Thyroid gland (tissue), 4 donors: ENCODE data around the gene TP63. TPM values are rescaled to one million over a fixed set of nuclear protein-coding genes. Genes with fewer than 3 reads are reported as not detected.

Experiments
- DNase-seq, 2 donors: peaks; one replicate each; pipeline ENCODE4 v3.0.0-alpha.2; 2019
- H3K27ac ChIP-seq, 3 donors: fragments of 200-600 bp; sonication (generic); 1 replicate in 2 of 3; 2 replicates in 1 of 3; pipeline ENCODE4 v1.5.1; 2016 to 2019; ENCODE audit warnings: mild to moderate bottlenecking in 1 of 3, moderate library complexity in 1 of 3
- H3K27me3 ChIP-seq: fragments of 200-600 bp; sonication (generic); one replicate; pipeline ENCODE4 v1.5.1; 2019
- H3K36me3 ChIP-seq, 2 donors: fragments of 200-600 bp; sonication (generic); one replicate each; pipeline ENCODE4 v1.5.1; 2016 to 2019
- H3K4me1 ChIP-seq, 2 donors: fragments of 200-600 bp; sonication (generic); one replicate each; pipeline ENCODE4 v1.5.1; 2017 to 2019
- H3K4me3 ChIP-seq, 3 donors: fragments of 200-600 bp; sonication (generic); replicated peaks in 1 of 3; 1 replicate in 2 of 3; 2 replicates in 1 of 3; pipeline ENCODE4 v1.5.1; 2016; ENCODE audit warnings: mild to moderate bottlenecking in 1 of 3
- H3K9me3 ChIP-seq: fragments of 200-600 bp; sonication (generic); one replicate; pipeline ENCODE4 v1.5.1; 2017
- POLR2A ChIP-seq, 2 donors: fragments of 450-650 bp; IDR thresholded peaks; one replicate each; pipeline ENCODE4 v1.6.1; 2017; ENCODE audit warnings: antibody characterized with exemption in 2 of 2, mild to moderate bottlenecking in 2 of 2, moderate library complexity in 1 of 2
- WGBS, 2 donors: methylation state at CpG; one replicate each; pipeline ENCODE4 v1.1.5; 2017; 5-methylcytosine and 5-hydroxymethylcytosine counted together
- intact Hi-C: fragments of 100-400 bp; cut with DNase I; formaldehyde crosslinking; loops from one replicate; pipeline ENCODE4 v1.15.1; 2023
- total RNA-seq, 4 donors: library from RNA; depleted of rRNA; stranded (reverse); fragments of >200 nt; gene quantifications; one replicate each; pipeline ENCODE4 v1.2.3, GENCODE V29; 2016
- TF ChIP-seq, protein P1 (sequence below), 6 experiments: fragments of 200-600 bp in 3 of 6; fragments of 450-650 bp in 3 of 6; sonication (generic) in 3 of 6; IDR thresholded peaks; one replicate each; pipeline ENCODE4 v1.5.1; 2016 to 2019; ENCODE audit warnings: antibody characterized with exemption in 6 of 6, mild to moderate bottlenecking in 2 of 6, inconsistent platforms in 1 of 6, moderate library complexity in 1 of 6

Gene TP63
- total RNA-seq, 4 donors from 2014 or later, result 1.2 to 1.3 TPM; not detected in 2

DNA sequence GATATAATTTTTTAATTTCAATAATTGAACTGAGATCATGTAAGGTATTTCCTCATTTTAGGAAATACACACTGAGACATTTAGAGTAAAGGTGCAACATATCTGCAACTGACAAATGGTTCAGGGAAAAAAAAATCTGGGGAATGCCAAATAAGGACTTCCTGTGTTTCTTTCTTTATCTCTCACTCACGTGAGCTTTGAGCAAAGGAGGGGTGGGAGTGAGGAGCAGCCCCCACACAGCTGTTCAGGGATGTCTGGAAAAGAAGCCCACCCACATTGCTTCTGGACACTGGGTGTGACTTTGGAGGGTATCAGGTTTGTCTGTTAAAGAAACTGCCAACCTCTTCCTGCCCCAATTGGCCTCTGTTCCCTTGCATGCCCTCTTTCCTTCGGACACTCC lies 5.6 kb upstream of the TP63 start:
- Histone ChIP-seq H3K9me3 (no peaks in the 10 kb centered on the region), H3K36me3 (no peaks in the 10 kb centered on the region), H3K4me1 (no peaks in the 10 kb centered on the region), H3K27me3 (no peaks in the 10 kb centered on the region), H3K4me3 (no peak overlapping the region), H3K27ac (no peak overlapping the region)
- WGBS, 2 donors, result 22 to 30% methylated on average over 2 of the region's 2 CpGs
- no peak for DNase-seq
- TF ChIP-seq, protein P1, sequence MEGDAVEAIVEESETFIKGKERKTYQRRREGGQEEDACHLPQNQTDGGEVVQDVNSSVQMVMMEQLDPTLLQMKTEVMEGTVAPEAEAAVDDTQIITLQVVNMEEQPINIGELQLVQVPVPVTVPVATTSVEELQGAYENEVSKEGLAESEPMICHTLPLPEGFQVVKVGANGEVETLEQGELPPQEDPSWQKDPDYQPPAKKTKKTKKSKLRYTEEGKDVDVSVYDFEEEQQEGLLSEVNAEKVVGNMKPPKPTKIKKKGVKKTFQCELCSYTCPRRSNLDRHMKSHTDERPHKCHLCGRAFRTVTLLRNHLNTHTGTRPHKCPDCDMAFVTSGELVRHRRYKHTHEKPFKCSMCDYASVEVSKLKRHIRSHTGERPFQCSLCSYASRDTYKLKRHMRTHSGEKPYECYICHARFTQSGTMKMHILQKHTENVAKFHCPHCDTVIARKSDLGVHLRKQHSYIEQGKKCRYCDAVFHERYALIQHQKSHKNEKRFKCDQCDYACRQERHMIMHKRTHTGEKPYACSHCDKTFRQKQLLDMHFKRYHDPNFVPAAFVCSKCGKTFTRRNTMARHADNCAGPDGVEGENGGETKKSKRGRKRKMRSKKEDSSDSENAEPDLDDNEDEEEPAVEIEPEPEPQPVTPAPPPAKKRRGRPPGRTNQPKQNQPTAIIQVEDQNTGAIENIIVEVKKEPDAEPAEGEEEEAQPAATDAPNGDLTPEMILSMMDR (IDR thresholded peaks at IDR 0.05), result no peak
- TF ChIP-seq POLR2A (IDR thresholded peaks at IDR 0.05), result no peak
- intact Hi-C loops, result no loop called here

DNA sequence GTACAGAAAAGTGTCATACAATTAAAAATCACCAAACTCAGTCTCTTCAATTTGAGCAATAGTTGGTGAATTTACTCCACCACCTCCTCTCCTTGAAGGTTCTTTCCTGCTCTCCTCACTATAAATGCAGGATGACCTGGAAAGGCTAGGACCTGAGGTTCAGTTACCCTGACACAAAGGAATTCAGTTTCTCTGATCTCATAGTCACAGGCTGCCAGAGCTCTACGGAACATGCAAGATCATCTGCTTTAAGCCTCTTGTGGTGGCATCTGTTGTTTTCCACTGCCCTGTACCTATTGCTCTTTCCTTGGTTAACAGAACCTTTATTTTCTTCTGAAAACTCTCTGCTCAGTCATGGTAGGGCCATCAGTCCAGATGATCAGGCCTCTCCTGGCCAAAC lies 4.9 kb upstream of the TP63 start:
- Histone ChIP-seq H3K36me3 (no peaks in the 10 kb centered on the region), H3K9me3 (no peaks in the 10 kb centered on the region), H3K27me3 (no peaks in the 10 kb centered on the region), H3K4me1 (no peaks in the 10 kb centered on the region), H3K4me3 (no peak overlapping the region), H3K27ac (no peak overlapping the region)
- intact Hi-C loops, result no loop called here
- 88 to 94% methylated on average over 1 of the region's 1 CpG for WGBS, 2 donors
- TF ChIP-seq POLR2A (IDR thresholded peaks at IDR 0.05), result no peak
- TF ChIP-seq, protein P1 (IDR thresholded peaks at IDR 0.05), result no peak
- DNase-seq, result no peak

DNA sequence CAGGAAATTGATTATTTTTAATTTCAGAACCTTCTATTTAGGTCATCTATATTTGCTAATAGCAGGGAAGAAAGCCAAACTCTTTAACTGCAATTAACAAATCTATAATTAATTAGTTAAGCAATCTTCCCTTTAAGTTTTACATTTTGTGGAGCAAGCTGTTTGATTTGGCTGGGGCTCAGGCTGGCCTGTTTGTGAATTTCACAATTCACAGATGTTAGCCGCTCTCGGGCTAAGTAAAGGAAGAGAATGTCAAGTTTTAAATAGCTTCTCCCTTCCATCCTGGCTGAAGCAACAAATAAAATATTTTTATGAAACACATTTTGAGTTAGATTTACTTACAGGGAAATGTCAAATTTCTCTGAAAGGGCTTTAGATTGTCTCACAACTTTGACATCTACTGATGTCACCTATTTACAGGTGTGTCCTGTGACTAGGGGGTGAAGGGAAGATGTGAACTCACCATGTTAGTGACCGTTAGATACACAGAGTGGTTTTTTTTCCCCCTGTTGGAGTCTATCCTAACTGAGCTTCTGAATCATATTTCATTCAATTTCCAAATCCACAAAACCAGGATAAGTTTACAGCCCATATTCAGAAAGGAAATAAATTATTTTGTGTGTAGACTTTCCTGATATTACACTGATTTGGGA lies 1.3 kb upstream of the TP63 start:
- peak in 1 of 2 donors; percentile 5 for DNase-seq
- no peaks in the 10 kb centered on the region for H3K9me3 ChIP-seq
- H3K27ac ChIP-seq, result no peak overlapping the region
- no peak for TF ChIP-seq POLR2A (IDR thresholded peaks at IDR 0.05)
- TF ChIP-seq, protein P1 (IDR thresholded peaks at IDR 0.05), result no peak
- no peaks in the 10 kb centered on the region for H3K36me3 ChIP-seq
- H3K4me1 ChIP-seq, result no peaks in the 10 kb centered on the region
- intact Hi-C loops, result no loop called here
- no peaks in the 10 kb centered on the region for H3K27me3 ChIP-seq
- WGBS, 2 donors, result 62 to 63% methylated on average over 3 of the region's 3 CpGs
- H3K4me3 ChIP-seq, result no peak overlapping the region

DNA sequence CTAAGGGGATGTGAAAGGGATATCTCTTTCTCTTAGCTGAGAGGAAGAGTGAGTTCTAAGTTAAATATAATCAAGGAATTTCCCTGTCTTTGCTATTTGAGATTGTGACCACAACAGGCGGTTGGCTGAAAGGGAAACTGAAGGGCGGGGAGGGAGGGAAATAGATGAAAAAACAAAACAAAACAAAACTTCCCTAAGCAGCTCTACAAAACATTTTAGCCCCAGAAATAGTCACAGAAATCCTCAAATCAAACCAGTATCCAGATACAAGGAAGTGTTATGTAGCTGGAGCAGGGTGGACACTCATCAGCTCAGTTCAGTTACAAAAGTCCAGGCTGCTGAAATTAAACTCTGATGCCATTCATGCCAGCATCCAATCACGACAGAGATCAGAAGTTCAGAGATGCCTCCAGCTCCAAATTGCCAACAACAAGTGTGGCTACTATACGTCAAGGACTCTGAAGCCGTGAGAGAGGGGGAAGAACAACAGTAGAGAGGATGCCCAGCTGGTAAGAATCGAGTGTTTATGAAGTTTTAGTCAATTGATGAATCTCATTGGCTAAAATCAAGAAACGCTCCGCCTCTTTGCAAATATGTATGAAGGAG lies 319 bp upstream of the TP63 start:
- intact Hi-C loops, result no loop called here
- TF ChIP-seq, protein P1 (IDR thresholded peaks at IDR 0.05), result no peak
- TF ChIP-seq POLR2A (IDR thresholded peaks at IDR 0.05), result peak in 1 of 2 donors; percentile 21
- 63 to 71% methylated on average over 8 of the region's 8 CpGs for WGBS, 2 donors
- Histone ChIP-seq H3K36me3 (no peaks in the 10 kb centered on the region), H3K4me1 (no peaks in the 10 kb centered on the region), H3K27ac (peak overlapping the region in 1 of 3 donors; percentile 2), H3K4me3 (no peak overlapping the region), H3K27me3 (no peaks in the 10 kb centered on the region), H3K9me3 (no peaks in the 10 kb centered on the region)
- DNase-seq, result no peak

DNA sequence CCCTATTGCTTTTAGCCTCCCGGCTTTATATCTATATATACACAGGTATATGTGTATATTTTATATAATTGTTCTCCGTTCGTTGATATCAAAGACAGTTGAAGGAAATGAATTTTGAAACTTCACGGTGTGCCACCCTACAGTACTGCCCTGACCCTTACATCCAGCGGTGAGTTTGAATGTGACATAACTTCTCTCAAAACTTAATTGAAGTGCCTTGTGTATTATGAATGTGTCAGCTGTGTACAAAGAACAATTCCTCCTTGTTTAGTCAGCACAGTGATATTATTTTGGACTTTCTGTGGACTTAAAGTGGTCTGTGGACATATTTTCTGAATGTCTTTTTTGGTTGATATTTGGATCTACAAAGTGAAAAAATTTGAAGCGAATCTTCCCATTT lies 220 bp downstream of the TP63 start:
- DNase-seq, result no peak
- H3K4me3 ChIP-seq, result no peak overlapping the region
- peak overlapping the region in 1 of 3 donors; percentile 2 for H3K27ac ChIP-seq
- TF ChIP-seq, protein P1 (IDR thresholded peaks at IDR 0.05), result no peak
- TF ChIP-seq POLR2A (IDR thresholded peaks at IDR 0.05), result no peak
- no peaks in the 10 kb centered on the region for H3K4me1 ChIP-seq
- H3K9me3 ChIP-seq, result no peaks in the 10 kb centered on the region
- no peaks in the 10 kb centered on the region for H3K36me3 ChIP-seq
- intact Hi-C loops, result no loop called here
- no peaks in the 10 kb centered on the region for H3K27me3 ChIP-seq
- 89 to 92% methylated on average over 6 of the region's 6 CpGs for WGBS, 2 donors
